Measurements from ENCODE around the gene ROBO1. TPM values are rescaled to one million over a fixed set of nuclear protein-coding genes. Genes with fewer than 3 reads are reported as not detected.

The ROBO1 gene
- polyA plus RNA-seq, 4 donors = 88.9 to 114 (median 107) TPM

- no peak for DNase-seq (ENCODE audit: low read depth in 4 of 4, low spot score in 2 of 4)
Observed at GRCh38 chr3:78629544-78629943, 1138.3 kb downstream of the ROBO1 start.

GRCh38 chr3:78621061-78621716, 1146.6 kb downstream of the ROBO1 start:
- DNase-seq (ENCODE audit: low read depth in 4 of 4, low spot score in 2 of 4) = no peak

- no peak for DNase-seq (ENCODE audit: low read depth in 4 of 4, low spot score in 2 of 4)
Observed at GRCh38 chr3:78614486-78614885, 1153.3 kb downstream of the ROBO1 start.

- DNase-seq (ENCODE audit: low read depth in 4 of 4, low spot score in 2 of 4) = no peak
Observed at GRCh38 chr3:78613421-78613879, 1154.3 kb downstream of the ROBO1 start.

GRCh38 chr3:78611278-78611677, 1156.5 kb downstream of the ROBO1 start:
- DNase-seq (ENCODE audit: low read depth in 4 of 4, low spot score in 2 of 4) = no peak

GRCh38 chr3:78610462-78611125, 1157.2 kb downstream of the ROBO1 start:
- no peak for DNase-seq (ENCODE audit: low read depth in 4 of 4, low spot score in 2 of 4)

GRCh38 chr3:78606756-78607155, 1161.0 kb downstream of the ROBO1 start:
- no peak for DNase-seq (ENCODE audit: low read depth in 4 of 4, low spot score in 2 of 4)

GRCh38 chr3:78605178-78605577, 1162.6 kb downstream of the ROBO1 start:
- no peak for DNase-seq (ENCODE audit: low read depth in 4 of 4, low spot score in 2 of 4)

GRCh38 chr3:78604341-78604740, 1163.5 kb downstream of the ROBO1 start:
- DNase-seq (ENCODE audit: low read depth in 4 of 4, low spot score in 2 of 4) = no peak

GRCh38 chr3:78601249-78601648, 1166.5 kb downstream of the ROBO1 start:
- no peak for DNase-seq (ENCODE audit: low read depth in 4 of 4, low spot score in 2 of 4)

- DNase-seq (ENCODE audit: low read depth in 4 of 4, low spot score in 2 of 4) = no peak
Observed at GRCh38 chr3:78589778-78590177, 1178.0 kb downstream of the ROBO1 start.

GRCh38 chr3:78588906-78589621, 1178.7 kb downstream of the ROBO1 start:
- peak in 2 of 4 donors; percentile 16 to 23 for DNase-seq (ENCODE audit: low read depth in 4 of 4, low spot score in 2 of 4)

GRCh38 chr3:78580681-78581080, 1187.1 kb downstream of the ROBO1 start:
- no peak for DNase-seq (ENCODE audit: low read depth in 4 of 4, low spot score in 2 of 4)

- DNase-seq (ENCODE audit: low read depth in 4 of 4, low spot score in 2 of 4) = no peak
Observed at GRCh38 chr3:78571486-78571885, 1196.3 kb downstream of the ROBO1 start.

GRCh38 chr3:78570496-78570895, 1197.3 kb downstream of the ROBO1 start:
- DNase-seq (ENCODE audit: low read depth in 4 of 4, low spot score in 2 of 4) = no peak

GRCh38 chr3:78569804-78570203, 1198.0 kb downstream of the ROBO1 start:
- DNase-seq (ENCODE audit: low read depth in 4 of 4, low spot score in 2 of 4) = no peak

- no peak for DNase-seq (ENCODE audit: low read depth in 4 of 4, low spot score in 2 of 4)
Observed at GRCh38 chr3:78565712-78566111, 1202.1 kb downstream of the ROBO1 start.

- DNase-seq (ENCODE audit: low read depth in 4 of 4, low spot score in 2 of 4) = no peak
Observed at GRCh38 chr3:78562328-78562727, 1205.5 kb downstream of the ROBO1 start.
